DOHH2 (cell line): ENCODE data around the gene FAM53B.
A peak's percentile ranks its signal among the peaks of the same experiment; 100 is the strongest.
"Not testable (repeated sequence)": the region's sequence is repeated elsewhere in the genome, so short reads cannot be mapped to it uniquely, and the experiment has no call there.

Experiments
- H3F3A ChIP-seq: fragments of 200-600 bp; sonication (generic), shearing (Covaris generic); 2 replicates; pipeline ENCODE4 v1.6.0; 2016; ENCODE audit warnings: antibody characterized with exemption, mild to moderate bottlenecking; ENCODE audit not compliant: control insufficient read depth, insufficient read depth
- H3K27ac ChIP-seq: fragments of 200-600 bp; sonication (generic); 2 replicates; pipeline ENCODE4 v1.5.1; 2014; ENCODE audit warnings: low read depth, mild to moderate bottlenecking, low read length, moderate library complexity
- H3K27me3 ChIP-seq: fragments of 200-600 bp; sonication (generic); 2 replicates; pipeline ENCODE4 v1.6.1; 2014; ENCODE audit warnings: mild to moderate bottlenecking, low read length, mixed read lengths; ENCODE audit not compliant: control insufficient read depth
- H3K36me3 ChIP-seq: fragments of 200-600 bp; sonication (generic); 2 replicates; pipeline ENCODE4 v1.6.1; 2014; ENCODE audit warnings: mild to moderate bottlenecking, low read length, moderate library complexity, mixed read lengths; ENCODE audit not compliant: control insufficient read depth
- H3K4me1 ChIP-seq: fragments of 200-600 bp; sonication (generic); 2 replicates; pipeline ENCODE4 v1.6.1; 2014; ENCODE audit warnings: mild to moderate bottlenecking, low read length, mixed read lengths; ENCODE audit not compliant: control insufficient read depth
- H3K4me2 ChIP-seq: fragments of 200-600 bp; sonication (generic); 2 replicates; pipeline ENCODE4 v1.6.0; 2014; ENCODE audit warnings: mild to moderate bottlenecking, low read length, moderate library complexity
- H3K4me3 ChIP-seq: fragments of 200-600 bp; sonication (generic); 2 replicates; pipeline ENCODE4 v1.5.1; 2014; ENCODE audit warnings: mild to moderate bottlenecking, low read length, mixed read lengths
- H3K79me2 ChIP-seq: fragments of 200-600 bp; sonication (generic); 2 replicates; pipeline ENCODE4 v1.6.1; 2014; ENCODE audit warnings: mild to moderate bottlenecking, low read length, mixed read lengths; ENCODE audit not compliant: control insufficient read depth
- H3K9me2 ChIP-seq: fragments of 200-600 bp; sonication (generic); replicated peaks from 2 replicates; pipeline ENCODE4 v1.6.1; 2014; ENCODE audit warnings: mild to moderate bottlenecking, low read length, mixed read lengths; ENCODE audit not compliant: control insufficient read depth
- H3K9me3 ChIP-seq: fragments of 200-600 bp; sonication (generic); 2 replicates; pipeline ENCODE4 v1.6.1; 2014; ENCODE audit warnings: antibody characterized with exemption, low read length, mixed read lengths; ENCODE audit not compliant: control insufficient read depth, insufficient read depth
- H4K20me1 ChIP-seq: fragments of 200-600 bp; sonication (generic); 2 replicates; pipeline ENCODE4 v1.6.0; 2014; ENCODE audit warnings: low read depth, mild to moderate bottlenecking, antibody characterized with exemption, low read length, moderate library complexity; ENCODE audit not compliant: control insufficient read depth, insufficient read depth
- CTCF ChIP-seq: fragments of 200-600 bp; sonication (generic); IDR thresholded peaks from one replicate; pipeline ENCODE4 v1.5.1; 2014; ENCODE audit warnings: antibody characterized with exemption, mild to moderate bottlenecking, low read depth, low read length; ENCODE audit not compliant: poor library complexity, severe bottlenecking
- EZH2phosphoT487 ChIP-seq: fragments of 200-600 bp; sonication (generic); IDR thresholded peaks from 2 replicates; pipeline ENCODE4 v1.6.1; 2017; ENCODE audit warnings: borderline replicate concordance, mild to moderate bottlenecking, antibody characterized with exemption, low read length, moderate library complexity, mixed read lengths

Gene FAM53B

DNA sequence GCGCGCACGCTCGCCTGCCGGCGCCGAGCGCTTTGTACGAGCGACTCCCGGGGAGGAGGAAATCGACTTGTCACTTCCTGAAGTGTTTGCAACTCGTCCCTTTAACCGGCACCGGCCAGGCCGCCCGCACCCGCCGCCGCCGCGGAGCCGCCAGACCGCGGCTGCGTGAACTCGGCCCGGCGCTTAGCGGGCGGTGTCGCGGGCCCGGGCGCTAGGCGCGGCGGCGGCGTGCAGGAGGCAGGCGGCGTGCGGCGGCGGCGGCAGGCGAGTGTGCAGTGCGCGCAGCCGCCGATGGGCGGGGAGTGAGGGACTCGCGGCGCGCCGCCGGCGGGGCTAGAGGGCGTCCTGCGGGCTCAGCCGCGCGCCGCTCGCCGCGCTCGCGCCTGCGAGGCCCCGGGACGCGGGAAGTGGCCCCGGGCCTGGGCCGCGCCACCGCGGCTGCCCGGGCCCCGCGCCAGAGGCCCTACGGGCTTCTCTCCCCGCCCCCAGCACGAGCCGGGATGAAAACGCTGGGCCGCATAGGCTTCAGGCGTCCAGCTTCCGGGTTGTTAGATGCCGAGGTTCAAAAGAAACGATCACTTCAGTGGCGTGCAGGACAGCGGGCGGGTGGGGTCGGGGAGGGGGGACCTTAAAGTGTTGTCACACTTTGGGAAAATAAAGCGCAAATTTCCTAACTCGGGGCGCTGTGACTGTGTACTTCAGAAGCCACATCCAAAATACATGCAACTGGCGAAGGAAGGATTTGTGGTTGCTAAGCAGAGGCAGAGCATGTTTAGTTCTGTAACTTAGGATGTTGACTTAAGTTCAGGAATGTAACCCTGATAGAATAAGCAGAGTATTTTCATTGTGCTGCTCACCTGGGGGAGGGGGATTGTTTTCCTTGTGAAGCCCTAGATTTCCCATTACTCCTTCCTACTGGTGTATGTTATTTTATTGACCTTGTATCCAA is at the start of gene FAM53B:
TSS of gene FAM53B (minus strand) at position 277 of the 949 bp plus-strand sequence. CDS start 37,665 bp downstream, outside the sequence.
- peak within 1 kb of the TSS; percentile 75 for H3K27ac ChIP-seq
- peaks cover 44% of the 10 kb centered on the region for H3K79me2 ChIP-seq
- TF ChIP-seq CTCF, result no peak
- TF ChIP-seq EZH2phosphoT487, result no peak

GRCh38 chr10:124792998-124793352 is 48.8 kb upstream of the FAM53B start:
- Histone ChIP-seq H3K79me2 (peaks cover 34% of the 10 kb centered on the region), H3K27ac (no peak overlapping the region), H3F3A (no peaks in the 10 kb centered on the region; the same call in 1 of the 2 replicates), H3K36me3 (peaks cover 23% of the 10 kb centered on the region), H3K9me3 (no peaks in the 10 kb centered on the region), H3K27me3 (no peaks in the 10 kb centered on the region), H3K4me2 (peak overlapping the region; percentile 92), H4K20me1 (no peaks in the 10 kb centered on the region), H3K9me2 (no peaks in the 10 kb centered on the region), H3K4me3 (peak overlapping the region; percentile 97), H3K4me1 (peaks cover 15% of the 10 kb centered on the region)
- TF ChIP-seq CTCF (no peak), EZH2phosphoT487 (no peak)

More for the DNA sequence above, at the start of gene FAM53B:
- H3K4me2 ChIP-seq, result peak within 1 kb of the TSS; percentile 72
- peaks cover 34% of the 10 kb centered on the region for H3F3A ChIP-seq
- H3K9me2 ChIP-seq, result no peaks in the 10 kb centered on the region
- peaks cover 44% of the 10 kb centered on the region for H3K4me1 ChIP-seq
- H3K9me3 ChIP-seq, result no peaks in the 10 kb centered on the region
- H3K27me3 ChIP-seq, result no peaks in the 10 kb centered on the region
- peaks cover 12% of the 10 kb centered on the region for H4K20me1 ChIP-seq
- peak within 1 kb of the TSS; percentile 90 for H3K4me3 ChIP-seq
- peaks cover 11% of the 10 kb centered on the region for H3K36me3 ChIP-seq

DNA sequence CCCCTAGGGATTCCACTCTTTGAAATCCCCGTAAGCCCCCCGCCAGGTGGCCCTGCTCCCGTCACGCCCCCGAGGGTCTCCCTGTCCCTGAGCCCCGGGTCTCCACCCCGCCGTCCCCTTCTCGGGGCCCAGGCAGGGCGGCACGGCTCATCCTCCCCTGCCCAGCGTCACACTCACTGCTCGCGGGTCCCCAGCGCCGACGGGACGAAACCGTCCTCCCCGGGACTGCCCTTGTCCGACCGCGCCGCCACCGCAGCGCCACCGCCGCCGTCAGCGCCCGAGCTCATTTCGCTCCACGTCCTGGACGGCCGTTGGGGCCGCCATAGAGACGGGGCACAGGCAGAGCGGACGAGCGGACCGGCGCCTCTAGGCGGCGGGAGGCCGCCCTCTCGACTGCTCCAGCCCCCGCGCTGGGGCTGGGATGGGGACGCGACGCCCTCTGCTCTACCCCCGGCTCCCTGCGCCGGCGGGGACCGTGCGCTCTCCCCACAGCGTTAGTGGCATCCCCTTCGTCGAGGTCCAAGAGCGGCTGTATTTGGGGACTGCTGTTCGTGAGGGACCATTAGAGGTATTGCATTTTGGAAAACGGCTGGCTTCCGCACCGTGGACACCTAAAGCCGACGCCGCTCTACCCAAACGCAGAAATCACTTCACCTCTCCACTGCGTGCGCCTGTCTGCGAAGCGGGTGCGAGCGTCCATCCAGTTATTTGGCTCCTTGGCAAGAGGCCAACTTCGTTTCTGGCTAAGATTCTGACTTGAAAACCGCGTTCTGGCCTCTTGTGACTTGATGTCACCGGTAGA is 47.6 kb upstream of the FAM53B start, which contains the start of gene EEF1AKMT2:
TSS of gene EEF1AKMT2 (minus strand) at position 341 of the 802 bp plus-strand sequence. CDS start at position 287, 54 bp downstream.
- TF ChIP-seq EZH2phosphoT487 (no peak), CTCF (peak; percentile 69)
- Histone ChIP-seq H3K9me3 (no peaks in the 10 kb centered on the region), H3K4me2 (peak within 1 kb of the TSS; percentile 92), H3F3A (no peaks in the 10 kb centered on the region; the same call in 1 of the 2 replicates), H4K20me1 (no peaks in the 10 kb centered on the region), H3K4me3 (peak within 1 kb of the TSS; percentile 97), H3K4me1 (peaks cover 15% of the 10 kb centered on the region), H3K79me2 (peaks cover 34% of the 10 kb centered on the region), H3K27me3 (no peaks in the 10 kb centered on the region), H3K27ac (peak within 1 kb of the TSS; percentile 72), H3K9me2 (no peaks in the 10 kb centered on the region), H3K36me3 (peaks cover 32% of the 10 kb centered on the region)

DNA sequence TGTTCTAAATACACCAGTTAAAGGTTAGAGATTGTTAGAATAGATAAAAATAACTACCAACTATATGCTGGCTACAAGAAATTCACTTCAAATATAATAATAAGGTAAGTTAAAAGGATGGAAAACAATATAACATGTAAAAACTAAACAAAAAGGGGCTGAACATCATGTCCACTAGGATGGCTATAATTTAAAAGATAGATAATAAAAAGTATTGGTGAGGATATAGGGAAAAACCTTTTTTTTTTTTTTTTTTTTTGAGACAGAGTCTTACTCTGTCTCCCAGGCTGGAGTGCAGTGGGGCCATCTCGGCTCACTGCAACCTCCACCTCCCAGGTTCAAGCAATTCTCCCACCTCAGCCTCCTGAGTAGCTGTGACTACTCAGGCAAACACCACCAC is 38.7 kb upstream of the FAM53B start:
- H3K9me2 ChIP-seq, H3K27ac ChIP-seq, H4K20me1 ChIP-seq, H3K4me3 ChIP-seq, H3F3A ChIP-seq, H3K79me2 ChIP-seq, H3K27me3 ChIP-seq, H3K4me1 ChIP-seq, H3K4me2 ChIP-seq, H3K9me3 ChIP-seq: not testable (repeated sequence)
- H3K36me3 ChIP-seq, result peaks cover 41% of the 10 kb centered on the region
